GM19395 (cell line): ENCODE measurements around the gene GNAL.
"Not testable (repeated sequence)": the region's sequence is repeated elsewhere in the genome, so short reads cannot be mapped to it uniquely, and the experiment has no call there.

Experiments used
- ATAC-seq: cut with Tn5 transposase; IDR thresholded peaks from one replicate; pipeline ENCODE4 v1.9.1; 2021; ENCODE audit warnings: mild to moderate bottlenecking, moderate library complexity; ENCODE audit not compliant: unreplicated experiment

The GNAL gene

DNA sequence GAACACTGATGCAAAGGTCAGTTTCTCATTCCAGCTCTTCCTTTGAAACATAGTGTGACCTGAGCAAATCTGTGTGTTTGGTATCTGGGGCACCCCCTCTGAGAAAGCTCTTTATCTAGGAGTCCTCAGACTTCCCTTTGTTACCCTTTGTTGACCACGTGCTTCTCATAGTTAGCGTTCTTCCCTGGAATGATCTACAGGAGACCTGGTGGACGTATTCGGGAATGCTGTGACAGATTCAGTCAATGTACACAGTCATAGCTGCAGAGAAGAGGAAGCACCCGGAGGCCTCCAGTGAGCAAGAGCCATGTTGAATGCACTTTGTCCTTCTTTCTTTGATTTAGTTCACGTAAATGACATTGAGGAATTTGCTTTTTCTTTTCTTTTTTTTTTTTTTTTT lies 151.4 kb downstream of the GNAL start:
- ATAC-seq, result no peak

DNA sequence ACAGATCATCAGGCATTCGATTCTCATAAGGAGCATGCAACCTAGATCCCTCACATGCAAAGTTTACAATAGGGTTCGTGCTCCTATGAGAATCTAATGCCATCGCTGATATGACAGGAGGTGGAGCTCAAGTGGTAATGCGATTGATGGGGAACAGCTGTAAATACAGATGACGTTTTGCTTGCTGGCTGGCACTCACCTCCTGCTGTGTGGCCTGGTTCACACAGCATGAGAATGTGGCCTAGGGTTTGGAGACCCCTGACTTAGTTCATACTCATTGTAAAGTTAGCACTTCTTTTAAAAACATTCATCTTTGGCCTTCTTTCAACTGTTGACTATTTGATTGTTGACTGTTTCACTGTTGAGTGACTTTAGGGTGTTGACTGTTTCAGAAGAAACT lies 153.5 kb downstream of the GNAL start:
- ATAC-seq, result no peak

DNA sequence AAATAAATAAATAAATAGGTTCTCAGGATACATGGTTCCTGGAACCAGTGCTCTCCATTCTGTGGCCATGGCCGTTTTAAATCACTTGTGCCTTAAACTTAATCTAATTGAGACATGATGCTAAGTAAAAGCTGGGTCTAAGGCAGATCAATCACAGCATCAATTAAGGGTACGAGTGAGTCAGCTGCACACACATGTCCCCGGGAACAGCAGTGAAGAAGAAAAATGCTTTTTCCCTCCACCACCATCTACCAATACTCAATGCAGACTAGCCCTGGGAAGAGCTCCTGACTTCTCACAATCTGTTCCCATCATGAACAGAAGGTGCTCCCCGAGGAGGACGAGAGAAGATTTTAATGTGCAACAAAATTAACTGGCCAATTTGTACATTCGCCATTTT lies 155.4 kb downstream of the GNAL start:
- no peak for ATAC-seq

DNA sequence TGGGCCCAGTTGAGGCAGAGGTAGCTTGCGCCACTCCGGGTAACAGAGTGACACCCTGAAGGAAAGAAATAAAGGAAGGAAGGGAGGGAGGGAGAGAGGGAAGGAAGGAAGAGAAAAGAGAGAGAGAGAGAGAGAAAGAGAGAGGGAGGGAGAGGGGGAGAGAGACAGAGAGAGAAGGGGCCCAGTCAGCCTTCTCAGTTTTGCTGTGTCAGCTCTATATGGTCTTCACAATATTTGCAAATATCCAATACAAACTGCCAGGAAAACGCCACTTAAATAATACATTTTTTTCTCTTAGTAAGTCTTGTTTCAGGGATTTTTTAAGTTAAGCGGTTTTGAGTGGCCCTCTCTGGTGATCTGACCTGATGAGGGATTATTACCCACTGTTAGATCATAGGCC lies 156.6 kb downstream of the GNAL start:
- no peak for ATAC-seq

DNA sequence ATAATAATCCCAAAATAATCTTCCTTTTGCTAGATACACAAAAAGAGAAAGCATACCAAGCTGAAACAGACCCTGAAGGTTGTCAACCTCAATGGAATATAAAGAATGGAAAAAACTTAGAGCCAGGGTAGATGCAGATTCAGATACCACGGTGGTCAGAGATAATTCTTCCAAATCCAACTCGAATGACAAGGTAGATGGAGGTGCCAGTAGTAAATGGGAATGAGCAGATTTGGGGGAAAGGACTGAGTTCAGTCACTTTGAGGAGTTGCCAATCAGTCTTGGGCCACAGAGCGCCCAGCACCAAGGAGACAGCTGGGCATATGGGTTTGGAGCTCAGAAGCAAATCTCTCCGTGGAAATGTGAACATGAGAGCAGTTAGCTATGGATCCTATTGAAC lies 158.7 kb downstream of the GNAL start:
- ATAC-seq, result no peak

DNA sequence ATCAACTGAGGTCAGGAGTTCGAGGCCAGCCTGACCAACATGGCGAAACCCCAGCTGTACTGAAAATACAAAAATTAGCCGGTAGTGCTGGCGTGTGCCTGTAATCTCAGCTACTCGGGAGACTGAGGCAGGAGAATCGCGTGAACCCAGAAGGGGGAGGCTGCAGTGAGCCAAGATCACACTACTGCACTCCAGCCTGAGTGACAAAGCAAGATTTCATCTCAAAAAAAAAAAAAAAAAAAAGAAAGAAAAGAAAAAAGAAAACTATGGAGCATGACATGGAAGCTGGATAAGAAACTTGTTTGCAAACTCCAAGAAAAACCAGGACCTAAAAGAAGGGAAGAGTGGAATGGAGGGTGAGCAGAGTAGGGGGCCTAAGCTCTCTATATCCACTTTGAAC lies 160.2 kb downstream of the GNAL start:
- ATAC-seq, result no peak

DNA sequence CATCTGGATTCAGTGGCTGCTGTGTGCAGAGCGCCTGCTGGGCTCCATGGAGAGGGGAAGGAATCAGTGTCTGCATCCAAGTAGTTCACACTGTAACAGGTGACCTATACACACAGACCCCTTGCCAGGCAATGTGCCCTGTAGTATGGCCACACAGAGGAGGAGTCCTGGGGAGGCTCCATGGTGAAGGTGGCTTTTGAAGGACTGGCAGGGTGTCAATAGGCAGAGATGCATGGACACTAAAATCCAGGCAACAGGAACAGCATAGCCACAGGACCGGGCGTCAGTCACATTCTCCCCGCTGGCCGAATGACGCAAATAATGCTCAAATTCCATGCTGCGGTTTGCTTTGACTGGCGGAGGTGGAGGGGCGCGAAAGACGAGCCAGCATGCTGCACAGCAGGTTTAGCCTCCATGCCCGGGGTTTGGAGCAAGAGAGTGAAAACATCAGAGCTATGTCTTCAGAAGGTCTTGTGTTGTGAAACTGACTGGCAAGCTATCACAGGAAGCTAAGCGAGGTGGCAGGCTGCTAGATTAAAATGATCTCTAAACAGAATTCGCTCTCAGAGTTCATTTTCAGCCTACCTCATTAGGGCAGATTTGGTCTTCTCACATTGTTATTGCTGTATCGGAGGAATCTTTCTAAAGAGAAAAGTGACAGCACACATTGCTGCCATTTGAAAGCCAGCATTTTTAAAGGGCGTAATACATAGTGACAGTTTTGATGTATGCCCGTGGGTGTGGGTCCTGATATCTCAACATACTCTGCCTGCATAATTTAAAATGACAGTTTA lies 161.0 kb downstream of the GNAL start:
- no peak for ATAC-seq

DNA sequence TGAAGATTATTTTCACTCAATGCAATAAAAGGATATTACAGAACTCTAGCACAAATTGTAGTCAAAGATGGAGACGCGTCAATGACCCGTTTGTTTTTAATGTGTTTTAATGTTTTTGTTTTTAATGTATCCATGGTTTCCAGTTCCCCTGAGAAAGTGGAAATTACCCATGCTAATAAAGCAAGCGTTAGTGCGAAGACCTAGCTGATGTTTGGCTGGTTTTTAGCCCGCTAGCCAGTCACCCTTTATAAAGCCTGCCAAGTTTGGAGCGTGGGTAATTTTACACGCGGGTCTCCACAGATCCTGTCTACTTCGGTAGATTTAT lies 161.7 kb downstream of the GNAL start:
- ATAC-seq, result peak; percentile 44

DNA sequence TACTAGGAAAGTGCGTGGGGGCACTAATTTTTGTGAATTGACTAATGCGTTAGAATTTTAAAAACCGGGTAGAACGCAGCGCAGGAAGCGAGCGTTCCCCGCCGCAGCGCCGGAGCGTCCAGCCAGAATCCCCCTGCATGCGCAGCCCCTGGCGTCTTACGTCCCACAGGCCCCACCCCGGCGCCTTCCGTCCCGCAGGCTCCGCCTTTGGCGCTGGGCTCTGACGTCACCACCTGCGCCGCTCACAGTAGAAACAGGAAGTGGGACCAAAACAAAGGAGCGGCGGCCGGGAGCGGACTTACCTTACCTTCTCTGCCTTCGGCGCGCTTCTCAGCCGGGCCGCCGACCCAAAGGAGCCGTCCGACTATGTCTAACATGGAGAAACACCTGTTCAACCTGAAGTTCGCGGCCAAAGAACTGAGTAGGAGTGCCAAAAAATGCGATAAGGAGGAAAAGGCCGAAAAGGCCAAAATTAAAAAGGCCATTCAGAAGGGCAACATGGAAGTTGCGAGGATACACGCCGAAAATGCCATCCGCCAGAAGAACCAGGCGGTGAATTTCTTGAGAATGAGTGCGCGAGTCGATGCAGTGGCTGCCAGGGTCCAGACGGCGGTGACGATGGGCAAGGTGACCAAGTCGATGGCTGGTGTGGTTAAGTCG lies 162.2 kb downstream of the GNAL start, which contains the start of gene CHMP1B:
Gene CHMP1B, plus strand, starts transcription at position 268 of the 660 bp plus-strand sequence. Its CDS starts 99 bp downstream, at position 367.
- peak; percentile 92 for ATAC-seq

DNA sequence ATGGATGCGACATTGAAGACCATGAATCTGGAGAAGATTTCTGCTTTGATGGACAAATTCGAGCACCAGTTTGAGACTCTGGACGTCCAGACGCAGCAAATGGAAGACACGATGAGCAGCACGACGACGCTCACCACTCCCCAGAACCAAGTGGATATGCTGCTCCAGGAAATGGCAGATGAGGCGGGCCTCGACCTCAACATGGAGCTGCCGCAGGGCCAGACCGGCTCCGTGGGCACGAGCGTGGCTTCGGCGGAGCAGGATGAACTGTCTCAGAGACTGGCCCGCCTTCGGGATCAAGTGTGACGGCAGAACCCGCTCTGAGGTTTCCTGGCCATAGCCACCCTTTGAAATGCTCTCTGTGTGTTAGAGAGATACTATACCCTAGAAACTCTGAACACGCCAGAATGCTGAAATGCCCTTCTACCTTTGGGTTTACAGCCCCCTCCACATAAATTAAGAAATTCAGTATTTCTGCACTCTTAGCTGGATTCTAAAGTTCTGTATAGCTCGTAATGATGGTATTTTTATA lies 162.8 kb downstream of the GNAL start:
- ATAC-seq, result peak; percentile 22

DNA sequence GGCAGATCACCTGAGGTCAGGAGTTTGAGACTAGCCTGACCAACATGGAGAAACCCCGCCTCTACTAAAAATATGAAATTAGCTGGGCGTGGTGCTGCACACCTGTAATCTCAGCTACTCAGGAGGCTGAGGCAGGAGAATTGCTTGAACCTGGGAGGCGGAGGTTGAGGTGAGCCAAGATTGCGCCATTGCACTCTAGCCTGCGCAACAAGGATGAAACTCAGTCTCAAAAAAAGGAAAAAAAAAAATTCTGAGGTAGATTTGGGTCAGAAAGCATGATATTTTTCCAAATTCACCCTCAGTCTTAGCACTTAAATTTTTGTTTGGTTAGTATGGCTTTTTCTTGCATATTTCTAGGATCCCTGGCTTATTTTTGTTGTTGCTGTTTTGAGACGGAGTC lies 165.5 kb downstream of the GNAL start:
- ATAC-seq, result not testable (repeated sequence)

DNA sequence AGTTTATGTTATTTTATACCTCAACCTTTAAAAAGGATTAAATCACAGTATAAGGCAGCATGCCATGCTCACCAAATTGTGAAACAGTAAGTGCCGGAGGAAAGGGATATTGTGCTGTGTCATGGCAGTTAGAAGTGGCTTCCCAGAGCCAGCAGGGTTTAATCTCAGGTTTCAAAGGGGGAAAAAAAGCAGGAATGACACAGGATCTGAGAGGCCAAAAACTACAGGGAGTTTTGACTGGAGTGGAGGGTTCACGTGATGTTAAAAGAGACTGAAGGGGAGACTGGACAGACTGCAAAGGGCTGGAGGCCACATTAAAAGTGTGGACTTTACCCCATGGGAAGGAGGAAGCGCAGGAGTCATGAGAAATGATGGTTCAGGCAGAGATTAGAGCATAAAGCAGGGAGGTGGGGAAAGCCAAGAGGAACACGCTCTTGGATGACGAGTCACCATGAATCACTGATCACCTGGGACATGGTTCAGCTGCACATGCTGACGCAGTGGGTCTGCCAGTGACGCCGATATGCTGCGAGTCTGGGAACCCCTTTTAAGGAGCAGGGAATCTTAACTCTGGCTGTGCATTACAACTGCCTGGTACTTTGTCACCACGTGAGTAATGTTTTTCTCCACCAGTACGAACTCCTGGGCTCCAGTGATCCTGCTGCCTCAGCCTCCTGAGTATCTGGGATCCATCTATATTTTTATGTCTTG lies 168.3 kb downstream of the GNAL start:
- no peak for ATAC-seq

DNA sequence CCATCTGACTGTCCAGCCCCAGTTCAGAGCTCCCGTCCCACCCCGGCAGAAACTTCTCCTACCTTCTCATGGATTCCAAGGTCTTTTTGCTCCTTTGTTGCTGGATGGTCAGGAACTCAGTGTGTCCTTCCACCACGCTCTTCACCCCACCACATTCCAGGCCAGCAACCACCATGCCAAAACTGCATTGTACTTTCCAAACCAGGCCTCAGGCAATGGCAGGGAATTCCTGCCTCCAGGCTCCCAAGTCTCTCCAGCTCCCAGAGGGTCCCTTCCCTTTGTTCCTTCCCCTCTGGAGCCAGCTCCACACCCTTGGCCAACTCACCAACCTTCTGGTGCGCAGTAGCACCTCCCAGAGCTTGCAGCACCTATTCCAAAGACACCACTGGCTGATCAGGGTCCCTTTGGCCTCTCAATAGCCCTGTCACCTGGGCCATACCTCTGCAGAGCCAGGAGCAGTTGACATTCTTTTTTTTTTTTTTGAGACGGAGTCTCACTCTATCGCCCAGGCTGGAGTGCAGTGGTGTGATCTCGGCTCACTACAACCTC lies 170.3 kb downstream of the GNAL start:
- ATAC-seq, result no peak

DNA sequence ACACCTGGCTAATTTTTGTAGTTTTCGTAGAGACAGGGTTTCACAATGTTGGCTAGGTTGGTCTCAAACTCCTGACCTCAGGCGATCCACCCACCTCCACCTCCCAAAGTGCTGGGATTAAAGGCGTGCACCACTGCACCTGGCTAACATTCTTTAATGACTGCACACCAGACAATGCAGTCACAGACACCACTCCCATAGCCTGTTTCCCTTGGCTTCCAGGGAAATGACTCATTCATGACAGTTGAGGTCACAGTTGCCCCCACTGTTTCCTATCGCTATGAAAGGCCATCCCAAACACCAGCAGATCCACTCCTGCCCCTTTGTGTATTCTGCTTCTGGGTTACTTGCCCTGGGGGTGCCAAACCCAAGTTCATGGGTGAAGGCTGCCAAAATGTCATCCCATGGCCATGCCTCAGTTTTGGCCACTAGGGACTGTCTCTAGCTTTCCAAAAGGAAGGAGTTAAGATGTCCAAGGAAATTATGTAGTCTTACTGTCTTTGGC lies 170.9 kb downstream of the GNAL start:
- ATAC-seq, result no peak

DNA sequence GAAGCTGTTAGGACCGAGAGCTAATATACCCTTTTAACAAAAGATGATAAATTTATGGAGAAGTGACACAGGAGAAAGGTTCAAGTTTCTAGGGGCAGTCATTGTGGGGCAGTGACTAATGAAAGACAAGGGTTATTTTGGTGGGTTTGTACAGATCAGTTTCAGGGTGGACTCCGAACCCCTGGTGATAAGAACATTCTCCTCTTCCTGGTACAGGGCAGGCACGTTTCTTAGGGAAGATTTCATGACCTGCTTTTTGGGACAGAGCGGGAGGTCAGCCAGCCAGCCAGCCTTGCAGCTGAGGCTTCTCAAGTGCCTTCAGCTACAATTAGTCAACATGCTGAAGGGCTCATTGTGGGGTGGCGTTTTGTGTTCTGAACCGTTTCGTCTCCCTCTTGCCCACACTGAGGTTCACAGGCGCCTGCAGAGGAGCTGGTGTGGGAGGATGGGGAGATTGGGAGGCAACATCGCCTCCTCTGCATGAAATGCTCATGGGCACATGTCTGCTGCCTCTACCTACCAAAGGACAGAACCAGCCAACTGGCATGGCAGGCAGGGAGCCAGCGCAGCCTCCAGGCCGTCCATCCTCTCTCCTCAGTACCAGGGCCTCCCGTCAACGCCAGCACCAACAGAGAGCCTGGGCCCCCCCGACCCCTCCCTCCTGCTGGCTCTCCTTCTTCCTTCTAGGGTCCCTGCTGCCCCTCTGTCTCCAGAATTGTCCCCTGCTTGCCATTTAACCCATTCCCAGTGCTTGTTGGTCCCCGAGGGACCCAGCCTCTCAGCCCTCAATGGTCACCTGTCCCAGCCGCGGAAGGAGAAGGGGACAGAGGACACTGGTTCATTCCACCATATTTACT lies 171.8 kb downstream of the GNAL start:
- ATAC-seq, result no peak

DNA sequence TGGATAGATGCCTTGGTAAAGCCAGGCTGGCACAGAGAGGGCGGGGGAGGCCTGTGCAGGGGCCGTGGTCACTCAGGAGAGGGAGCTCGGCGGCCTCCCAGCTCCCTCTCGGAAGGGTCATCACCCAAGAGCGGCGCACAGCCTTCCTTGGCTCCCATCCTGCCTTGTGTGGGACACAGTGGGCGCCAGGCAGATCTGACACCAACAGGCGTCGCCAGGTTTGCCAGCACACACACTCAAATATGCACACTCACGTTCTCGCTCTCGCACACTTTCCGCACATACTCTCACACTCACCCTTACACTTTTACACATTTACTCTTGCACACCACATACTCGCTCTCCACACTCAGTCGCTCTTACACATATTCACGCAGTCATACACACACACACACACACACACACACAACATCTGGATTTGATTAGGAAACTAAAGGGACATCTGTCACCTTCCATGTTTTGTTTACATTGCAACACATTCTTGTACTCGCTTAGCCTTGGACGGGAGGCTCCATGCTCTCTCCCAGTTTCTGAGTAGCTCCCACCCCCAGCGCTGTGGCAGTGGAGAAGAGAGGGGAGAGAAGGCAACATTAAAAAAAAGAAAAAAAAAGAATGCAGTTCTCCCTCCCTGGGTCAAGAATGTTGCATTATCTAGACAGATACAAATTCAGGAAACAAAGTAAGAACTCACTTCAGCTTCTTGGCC lies 172.7 kb downstream of the GNAL start:
- no peak for ATAC-seq

DNA sequence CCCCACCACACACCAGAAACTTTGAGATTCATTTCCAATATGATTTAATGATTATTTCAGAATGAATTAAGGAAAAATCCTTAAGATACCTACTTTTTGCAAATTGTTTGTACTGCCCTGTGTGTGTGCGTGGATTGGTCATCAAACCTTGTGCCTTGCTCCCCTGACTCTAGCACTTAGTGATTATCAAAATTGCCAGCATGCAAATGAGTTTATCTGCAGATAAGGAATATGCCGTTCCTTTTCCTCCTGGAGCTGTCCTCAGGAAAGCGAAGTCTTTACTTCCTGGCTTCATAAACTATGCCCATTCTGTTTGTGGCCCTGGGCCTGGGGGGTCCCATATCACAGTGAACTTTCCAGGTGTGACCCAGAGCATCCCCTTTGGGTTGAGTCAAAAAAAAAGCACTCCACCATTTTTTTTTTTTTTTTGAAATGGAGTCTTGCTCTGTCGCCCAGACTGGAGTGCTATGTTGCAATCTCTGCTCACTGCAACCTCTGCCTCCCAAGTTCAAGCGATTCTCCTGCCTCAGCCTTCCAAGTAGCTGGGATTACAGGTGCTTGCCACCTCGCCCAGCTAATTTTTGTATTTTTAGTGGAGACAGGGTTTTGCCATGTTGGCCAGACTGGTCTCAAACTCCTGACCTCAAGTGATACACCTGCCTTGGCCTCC lies 173.5 kb downstream of the GNAL start:
- ATAC-seq, result no peak

DNA sequence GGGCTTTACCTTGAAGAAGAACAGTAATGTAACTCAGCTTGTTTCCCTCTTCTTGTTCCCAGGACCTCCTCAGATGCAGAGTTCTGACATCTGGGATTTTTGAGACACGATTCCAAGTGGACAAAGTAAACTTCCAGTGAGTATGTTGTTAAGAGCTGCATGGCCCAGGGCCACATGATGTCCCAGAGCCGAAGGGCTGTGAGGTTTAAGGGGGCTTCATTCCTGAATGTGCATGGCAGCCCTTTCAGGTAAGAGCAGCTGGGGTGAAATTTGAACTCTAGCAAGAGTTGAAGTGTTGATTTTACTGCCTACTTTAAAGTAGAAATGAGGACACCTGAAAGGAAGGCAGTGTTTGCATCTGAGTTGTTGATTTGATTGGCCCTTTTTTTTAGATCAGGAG lies 175.4 kb downstream of the GNAL start:
- no peak for ATAC-seq

DNA sequence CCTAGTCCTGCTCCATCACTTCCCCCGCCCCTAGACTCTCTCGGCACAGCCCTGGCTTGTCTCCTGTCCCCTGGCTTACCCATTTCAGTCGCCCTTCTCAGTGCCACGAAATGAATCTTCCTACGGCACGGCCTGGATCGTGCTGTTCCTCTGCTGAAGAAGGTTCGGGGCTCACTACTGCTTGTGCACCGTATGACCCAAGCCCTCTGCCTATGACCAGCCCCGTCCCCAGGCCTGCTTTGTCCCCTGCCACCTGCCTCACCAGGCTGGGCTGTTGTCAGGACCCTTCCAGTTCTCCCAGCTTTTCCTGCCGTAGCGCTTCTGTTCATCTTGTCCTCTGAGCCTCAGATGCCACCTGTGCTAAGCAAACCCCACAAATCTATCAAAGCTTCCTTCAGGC lies 176.0 kb downstream of the GNAL start:
- ATAC-seq, result no peak
